ENCODE measurements around the gene KITLG.

GRCh38 chr12:88490425-88490824 is 89.8 kb downstream of the KITLG start:
- TF ChIP-seq CTCF (IDR thresholded peaks at IDR 0.05) (no peak), EP300 (IDR thresholded peaks at IDR 0.05) (no peak), POLR2AphosphoS5 (IDR thresholded peaks at IDR 0.05) (no peak)
